ENCODE results near the gene LY6G6D. TPM values are rescaled to one million over a fixed set of nuclear protein-coding genes. Genes with fewer than 3 reads are reported as not detected.

LY6G6D gene
- total and polyA plus RNA-seq, 2 of the 13 experiments (the other 11 are each of a cell fraction or from before 2014, with no cell fraction given): not detected

DNA sequence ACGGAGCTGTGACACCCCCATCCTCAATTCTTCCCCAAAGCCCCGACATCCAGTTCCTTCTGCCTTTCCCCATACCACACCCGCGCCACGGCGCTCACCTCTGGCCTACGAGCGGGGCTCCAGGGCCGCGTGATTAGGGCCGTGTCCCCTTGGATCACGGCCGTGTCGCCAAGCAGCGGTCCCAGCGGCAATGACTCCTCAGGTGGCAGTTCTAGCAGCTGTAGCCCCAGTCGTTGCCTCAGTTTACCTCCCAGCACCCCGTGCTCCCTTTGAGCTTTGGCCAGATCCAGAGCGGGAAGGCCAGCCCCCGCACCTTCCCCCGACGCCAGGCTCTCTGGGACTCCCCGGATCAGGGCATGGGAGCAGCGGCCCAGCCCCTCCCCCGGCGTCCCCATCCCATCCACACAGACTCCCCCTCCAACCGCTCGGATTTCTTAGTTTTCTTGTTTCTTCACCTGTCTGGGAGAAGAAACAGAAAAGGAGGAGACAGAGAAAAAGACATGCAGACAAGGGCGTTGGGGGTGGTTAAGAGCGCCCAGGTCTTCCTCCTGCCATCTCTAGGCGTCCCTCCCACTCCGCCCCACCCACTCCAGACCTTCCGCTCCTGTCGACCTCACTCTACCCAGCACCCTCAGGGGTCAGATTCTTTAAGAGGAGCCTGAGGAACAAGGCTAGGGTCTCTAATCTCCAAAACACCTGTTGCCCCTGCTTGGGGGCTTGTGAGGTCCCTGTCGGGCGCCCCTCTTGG lies 13.8 kb downstream of the LY6G6D start, which contains the start of gene DDAH2:
TSS of gene DDAH2 (minus strand) at position 533 of the 748 bp plus-strand sequence. CDS start at position 395, 138 bp downstream.
- no TSS peak for BruUV-seq (replicated peaks)
- no peak for DNase-seq (ENCODE audit: low spot score)
- TF ChIP-seq EEA1 (CRISPR knock-in tag; IDR thresholded peaks at IDR 0.05; ENCODE audit: borderline replicate concordance) (no peak), ARNT2 (CRISPR knock-in tag; IDR thresholded peaks at IDR 0.05; ENCODE audit: low read depth) (no peak), ZNF260 (CRISPR knock-in tag; IDR thresholded peaks at IDR 0.05; ENCODE audit: borderline replicate concordance, low read depth) (no peak), ZNF792 (CRISPR knock-in tag; IDR thresholded peaks at IDR 0.05) (no peak), CAMTA2 (CRISPR knock-in tag; IDR thresholded peaks at IDR 0.05; ENCODE audit: borderline replicate concordance) (0 out of 2 replicates have a peak, but pooled peaks have one; percentile 6), ZMYM4 (CRISPR knock-in tag; IDR thresholded peaks at IDR 0.05) (peak; percentile 0; the same call in 1 of the 2 replicates), ZFP90 (CRISPR knock-in tag; IDR thresholded peaks at IDR 0.05; ENCODE audit: borderline replicate concordance) (no peak), ZNF10 (CRISPR knock-in tag; IDR thresholded peaks at IDR 0.05; ENCODE audit: borderline replicate concordance, low read depth) (no peak), MYNN (CRISPR knock-in tag; IDR thresholded peaks at IDR 0.05; ENCODE audit: low read depth) (no peak), KDM2A (CRISPR knock-in tag; IDR thresholded peaks at IDR 0.05; ENCODE audit: borderline replicate concordance, low read depth) (no peak), ZNF264 (CRISPR knock-in tag; IDR thresholded peaks at IDR 0.05) (no peak), ZZZ3 (CRISPR knock-in tag; IDR thresholded peaks at IDR 0.05; ENCODE audit: borderline replicate concordance) (0 out of 2 replicates have a peak, but pooled peaks have one; percentile 20), ZNF746 (CRISPR knock-in tag; IDR thresholded peaks at IDR 0.05) (no peak), ZNF672 (CRISPR knock-in tag; IDR thresholded peaks at IDR 0.05) (no peak), STAG1 (CRISPR knock-in tag; IDR thresholded peaks at IDR 0.05) (no peak), MBNL3 (CRISPR knock-in tag; conservative IDR thresholded peaks at IDR 0.05) (no peak)
- TF ChIP-seq, protein P1, sequence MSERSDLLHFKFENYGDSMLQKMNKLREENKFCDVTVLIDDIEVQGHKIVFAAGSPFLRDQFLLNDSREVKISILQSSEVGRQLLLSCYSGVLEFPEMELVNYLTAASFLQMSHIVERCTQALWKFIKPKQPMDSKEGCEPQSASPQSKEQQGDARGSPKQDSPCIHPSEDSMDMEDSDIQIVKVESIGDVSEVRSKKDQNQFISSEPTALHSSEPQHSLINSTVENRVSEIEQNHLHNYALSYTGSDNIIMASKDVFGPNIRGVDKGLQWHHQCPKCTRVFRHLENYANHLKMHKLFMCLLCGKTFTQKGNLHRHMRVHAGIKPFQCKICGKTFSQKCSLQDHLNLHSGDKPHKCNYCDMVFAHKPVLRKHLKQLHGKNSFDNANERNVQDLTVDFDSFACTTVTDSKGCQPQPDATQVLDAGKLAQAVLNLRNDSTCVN (CRISPR knock-in tag; IDR thresholded peaks at IDR 0.05; ENCODE audit: borderline replicate concordance): no peak
- TF ChIP-seq, protein P2, sequence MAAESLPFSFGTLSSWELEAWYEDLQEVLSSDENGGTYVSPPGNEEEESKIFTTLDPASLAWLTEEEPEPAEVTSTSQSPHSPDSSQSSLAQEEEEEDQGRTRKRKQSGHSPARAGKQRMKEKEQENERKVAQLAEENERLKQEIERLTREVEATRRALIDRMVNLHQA (CRISPR knock-in tag; IDR thresholded peaks at IDR 0.05): no peak
- TF ChIP-seq, protein P3, sequence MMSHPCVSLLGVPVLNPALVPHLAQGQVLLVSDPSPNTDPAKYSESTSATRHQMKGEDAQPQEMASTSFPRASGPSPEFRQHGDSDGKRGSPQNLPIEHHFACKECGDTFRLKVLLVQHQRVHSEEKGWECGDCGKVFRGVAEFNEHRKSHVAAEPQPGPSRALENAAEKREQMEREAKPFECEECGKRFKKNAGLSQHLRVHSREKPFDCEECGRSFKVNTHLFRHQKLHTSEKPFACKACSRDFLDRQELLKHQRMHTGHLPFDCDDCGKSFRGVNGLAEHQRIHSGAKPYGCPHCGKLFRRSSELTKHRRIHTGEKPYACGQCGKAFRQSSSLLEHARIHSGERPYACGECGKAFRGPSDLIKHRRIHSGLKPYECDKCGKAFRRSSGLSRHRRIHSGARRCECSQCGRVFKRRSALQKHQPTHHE (CRISPR knock-in tag; IDR thresholded peaks at IDR 0.05; ENCODE audit: borderline replicate concordance): no peak
- TF ChIP-seq, protein P4, sequence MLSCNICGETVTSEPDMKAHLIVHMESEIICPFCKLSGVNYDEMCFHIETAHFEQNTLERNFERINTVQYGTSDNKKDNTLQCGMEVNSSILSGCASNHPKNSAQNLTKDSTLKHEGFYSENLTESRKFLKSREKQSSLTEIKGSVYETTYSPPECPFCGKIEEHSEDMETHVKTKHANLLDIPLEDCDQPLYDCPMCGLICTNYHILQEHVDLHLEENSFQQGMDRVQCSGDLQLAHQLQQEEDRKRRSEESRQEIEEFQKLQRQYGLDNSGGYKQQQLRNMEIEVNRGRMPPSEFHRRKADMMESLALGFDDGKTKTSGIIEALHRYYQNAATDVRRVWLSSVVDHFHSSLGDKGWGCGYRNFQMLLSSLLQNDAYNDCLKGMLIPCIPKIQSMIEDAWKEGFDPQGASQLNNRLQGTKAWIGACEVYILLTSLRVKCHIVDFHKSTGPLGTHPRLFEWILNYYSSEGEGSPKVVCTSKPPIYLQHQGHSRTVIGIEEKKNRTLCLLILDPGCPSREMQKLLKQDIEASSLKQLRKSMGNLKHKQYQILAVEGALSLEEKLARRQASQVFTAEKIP (CRISPR knock-in tag; IDR thresholded peaks at IDR 0.05; ENCODE audit: borderline replicate concordance): no peak

More for the DNA sequence above, 13.8 kb downstream of the LY6G6D start, which contains the start of gene DDAH2:
- in situ Hi-C loops (cut with HindIII; ENCODE audit: extremely low pct_ligation_motif_present, low pct_unique_long_range_greater_than_20kb) (no loop called here), intact Hi-C loops (cut with micrococcal nuclease; ENCODE audit: unreplicated experiment) (loop anchor here (1.0 kb wide), 2 partner anchors 8 to 40 kb away; no protein-coding TSS in a partner anchor)
- FAIRE-seq (no peak), ATAC-seq (peak; percentile 0; the same call in 2 of the 3 replicates)
- 81% methylated on average over 36 of the region's 36 CpGs for WGBS (ENCODE audit: low lambda C conversion rate)
- H3K27ac ChIP-seq (ENCODE audit: extremely low read length, insufficient read depth, low read length): peak within 1 kb of the TSS; percentile 72
- peaks cover 23 to 33% of the 10 kb centered on the region in 2 experiments for H3K36me3 ChIP-seq (replicated peaks in 1 of 2; ENCODE audit: control insufficient read depth in 1 of 2, insufficient read depth in 2 of 2, low read length in 2 of 2)
- peak within 1 kb of the TSS; percentile 86 for H3K4me2 ChIP-seq (ENCODE audit: low read depth, low read length)
- peaks cover 10% of the 10 kb centered on the region for H3K79me2 ChIP-seq (ENCODE audit: insufficient read depth, low read length)
- no peaks in the 10 kb centered on the region for H3K9me3 ChIP-seq (ENCODE audit: low read length)
- no peaks in the 10 kb centered on the region for H3K27me3 ChIP-seq (ENCODE audit: control insufficient read depth in 1 of 2, insufficient read depth in 2 of 2, low read length in 2 of 2)
- ChIA-PET CTCF (ENCODE audit: low intra/inter-chr PET ratio, low total read pairs) (interaction anchor here (0.8 to 4.2 kb wide), 6 partner anchors 10 to 101 kb away, joined by 3 to 74 read pairs (median 4); partner anchors contain the start of genes LY6G5C and MSH5), POLR2A (interaction anchor here (0.7 to 11.3 kb wide), 30 partner anchors 10 to 223 kb away, joined by 3 to 279 read pairs (median 5); partner anchors contain the start of genes ABHD16A, BAG6, C6orf47 and CLIC1)
- peak within 1 kb of the TSS; percentile 60 to 79 (median 72) for H3K4me3 ChIP-seq (replicated peaks in 1 of 3; ENCODE audit: insufficient read depth in 1 of 3, low read depth in 2 of 3, low read length in 3 of 3)
- peak within 1 kb of the TSS; percentile 65 for H3K9ac ChIP-seq (ENCODE audit: insufficient read depth, low read depth, low read length)
- H2AFZ ChIP-seq (ENCODE audit: low read length): no peak within 1 kb of the TSS
- H4K20me1 ChIP-seq (ENCODE audit: insufficient read depth, low read length): peaks cover 21% of the 10 kb centered on the region; the same call in 1 of the 2 replicates
- peaks cover 50% of the 10 kb centered on the region for H3K4me1 ChIP-seq (ENCODE audit: insufficient read depth, low read length)

Measured in HepG2 (cell line).